ENCODE measurements around the gene OR13H1. TPM values are rescaled to one million over a fixed set of nuclear protein-coding genes. Genes with fewer than 3 reads are reported as not detected.
"Not testable (repeated sequence)": the region's sequence is repeated elsewhere in the genome, so short reads cannot be mapped to it uniquely, and the experiment has no call there.

OR13H1 gene
- total RNA-seq, 2 donors from 2014 or later: not detected

- H3K4me3 Mint-ChIP-seq: no peak overlapping the region
- Histone ChIP-seq H3K27ac (ENCODE audit: low read depth, low read length) (no peak overlapping the region), H3K36me3 (ENCODE audit: control insufficient read depth, insufficient read depth, low read length) (no peaks in the 10 kb centered on the region), H3K4me3 (ENCODE audit: low read length) (no peak overlapping the region), H3K9me3 (ENCODE audit: control insufficient read depth, low read length) (peaks cover 15% of the 10 kb centered on the region), H3K4me1 (ENCODE audit: control insufficient read depth, insufficient read depth, low read length) (no peaks in the 10 kb centered on the region), H3K9ac (ENCODE audit: extremely low read depth, low read length, poor library complexity, severe bottlenecking) (no peak overlapping the region), H3K27me3 (ENCODE audit: control insufficient read depth, insufficient read depth, low read length, poor library complexity, severe bottlenecking) (no peaks in the 10 kb centered on the region)
- no peak for DNase-seq
- peaks cover 94% of the 10 kb centered on the region for H3K9me3 Mint-ChIP-seq
- WGBS, 2 experiments (ENCODE audit: insufficient coverage in 1 of 2, insufficient read length in 1 of 2): 90 to 100% methylated on average over 1 to 2 of the region's 2 CpGs
- TF ChIP-seq CTCF (conservative IDR thresholded peaks at IDR 0.05): no peak
- H3K27ac Mint-ChIP-seq: no peak overlapping the region
- H3K4me1 Mint-ChIP-seq: no peaks in the 10 kb centered on the region
- H3K27me3 Mint-ChIP-seq (ENCODE audit: insufficient read depth): no peaks in the 10 kb centered on the region
- H3K36me3 Mint-ChIP-seq (ENCODE audit: low read depth): peaks cover 82% of the 10 kb centered on the region
Observed at GRCh38 chrX:131521824-131522223, 22.1 kb upstream of the OR13H1 start.

GRCh38 chrX:131544218-131544617 lies 344 bp downstream of the OR13H1 start:
- H3K9me3 ChIP-seq (ENCODE audit: control insufficient read depth, low read length): no peaks in the 10 kb centered on the region
- no peaks in the 10 kb centered on the region for H3K4me1 ChIP-seq (ENCODE audit: control insufficient read depth, insufficient read depth, low read length)
- no peak overlapping the region for H3K4me3 ChIP-seq (ENCODE audit: low read length)
- peak; percentile 47 for TF ChIP-seq CTCF (conservative IDR thresholded peaks at IDR 0.05)
- peaks cover 4% of the 10 kb centered on the region for H3K9me3 Mint-ChIP-seq
- no peaks in the 10 kb centered on the region for H3K27me3 ChIP-seq (ENCODE audit: control insufficient read depth, insufficient read depth, low read length, poor library complexity, severe bottlenecking)
- H3K27ac ChIP-seq (ENCODE audit: low read depth, low read length): no peak overlapping the region
- H3K4me3 Mint-ChIP-seq: no peak overlapping the region
- 95 to 100% methylated on average over 3 to 4 of the region's 4 CpGs for WGBS, 2 experiments (ENCODE audit: insufficient coverage in 1 of 2, insufficient read length in 1 of 2)
- H3K36me3 Mint-ChIP-seq (ENCODE audit: low read depth): peaks cover 27% of the 10 kb centered on the region
- no peak overlapping the region for H3K9ac ChIP-seq (ENCODE audit: extremely low read depth, low read length, poor library complexity, severe bottlenecking)
- H3K36me3 ChIP-seq (ENCODE audit: control insufficient read depth, insufficient read depth, low read length): no peaks in the 10 kb centered on the region
- no peak overlapping the region for H3K27ac Mint-ChIP-seq
- H3K4me1 Mint-ChIP-seq: no peaks in the 10 kb centered on the region
- DNase-seq: no peak
- no peaks in the 10 kb centered on the region for H3K27me3 Mint-ChIP-seq (ENCODE audit: insufficient read depth)

GRCh38 chrX:131549011-131549410 lies 5.1 kb downstream of the OR13H1 start:
- Histone ChIP-seq H3K9ac (ENCODE audit: extremely low read depth, low read length, poor library complexity, severe bottlenecking) (no peak overlapping the region), H3K4me1 (ENCODE audit: control insufficient read depth, insufficient read depth, low read length) (no peaks in the 10 kb centered on the region), H3K36me3 (ENCODE audit: control insufficient read depth, insufficient read depth, low read length) (no peaks in the 10 kb centered on the region), H3K4me3 (ENCODE audit: low read length) (no peak overlapping the region), H3K27ac (ENCODE audit: low read depth, low read length) (no peak overlapping the region), H3K9me3 (ENCODE audit: control insufficient read depth, low read length) (no peaks in the 10 kb centered on the region), H3K27me3 (ENCODE audit: control insufficient read depth, insufficient read depth, low read length, poor library complexity, severe bottlenecking) (no peaks in the 10 kb centered on the region)
- TF ChIP-seq CTCF (conservative IDR thresholded peaks at IDR 0.05): no peak
- Mint-ChIP-seq H3K27me3 (ENCODE audit: insufficient read depth) (no peaks in the 10 kb centered on the region), H3K4me3 (no peak overlapping the region), H3K9me3 (peaks cover 19% of the 10 kb centered on the region), H3K27ac (no peak overlapping the region), H3K36me3 (ENCODE audit: low read depth) (peaks cover 27% of the 10 kb centered on the region), H3K4me1 (peaks cover 2% of the 10 kb centered on the region)
- no peak for DNase-seq
- 93% methylated on average over 2 of the region's 2 CpGs; no CpG with 5 or more reads in 1 of the 2 experiments for WGBS, 2 experiments (ENCODE audit: insufficient coverage in 1 of 2, insufficient read length in 1 of 2)

GRCh38 chrX:131552453-131552852 lies 8.6 kb downstream of the OR13H1 start:
- not testable (repeated sequence) for H3K27ac ChIP-seq (ENCODE audit: low read depth, low read length); H3K9me3 ChIP-seq (ENCODE audit: control insufficient read depth, low read length); H3K36me3 ChIP-seq (ENCODE audit: control insufficient read depth, insufficient read depth, low read length); DNase-seq; H3K4me3 ChIP-seq (ENCODE audit: low read length); H3K27me3 ChIP-seq (ENCODE audit: control insufficient read depth, insufficient read depth, low read length, poor library complexity, severe bottlenecking); H3K4me1 Mint-ChIP-seq; H3K4me3 Mint-ChIP-seq; H3K27me3 Mint-ChIP-seq (ENCODE audit: insufficient read depth); H3K4me1 ChIP-seq (ENCODE audit: control insufficient read depth, insufficient read depth, low read length); H3K9ac ChIP-seq (ENCODE audit: extremely low read depth, low read length, poor library complexity, severe bottlenecking); H3K27ac Mint-ChIP-seq
- 84% methylated on average over 10 of the region's 10 CpGs; no CpG with 5 or more reads in 1 of the 2 experiments for whole genome bisulfite sequencing, 2 experiments (ENCODE audit: insufficient coverage in 1 of 2, insufficient read length in 1 of 2)
- Mint-ChIP-seq H3K9me3 (peaks cover 37% of the 10 kb centered on the region), H3K36me3 (ENCODE audit: low read depth) (peaks cover 13% of the 10 kb centered on the region)

All from endodermal cell (in vitro differentiated cells).